Measurements from ENCODE around the gene RRM2. TPM values are rescaled to one million over a fixed set of nuclear protein-coding genes. Genes with fewer than 3 reads are reported as not detected.

The RRM2 gene
- total RNA-seq, 1 donor from 2014 or later, result 79.8 TPM

GRCh38 chr2:10080536-10081304, 41.8 kb upstream of the RRM2 start:
- TF ChIP-seq, protein P1, sequence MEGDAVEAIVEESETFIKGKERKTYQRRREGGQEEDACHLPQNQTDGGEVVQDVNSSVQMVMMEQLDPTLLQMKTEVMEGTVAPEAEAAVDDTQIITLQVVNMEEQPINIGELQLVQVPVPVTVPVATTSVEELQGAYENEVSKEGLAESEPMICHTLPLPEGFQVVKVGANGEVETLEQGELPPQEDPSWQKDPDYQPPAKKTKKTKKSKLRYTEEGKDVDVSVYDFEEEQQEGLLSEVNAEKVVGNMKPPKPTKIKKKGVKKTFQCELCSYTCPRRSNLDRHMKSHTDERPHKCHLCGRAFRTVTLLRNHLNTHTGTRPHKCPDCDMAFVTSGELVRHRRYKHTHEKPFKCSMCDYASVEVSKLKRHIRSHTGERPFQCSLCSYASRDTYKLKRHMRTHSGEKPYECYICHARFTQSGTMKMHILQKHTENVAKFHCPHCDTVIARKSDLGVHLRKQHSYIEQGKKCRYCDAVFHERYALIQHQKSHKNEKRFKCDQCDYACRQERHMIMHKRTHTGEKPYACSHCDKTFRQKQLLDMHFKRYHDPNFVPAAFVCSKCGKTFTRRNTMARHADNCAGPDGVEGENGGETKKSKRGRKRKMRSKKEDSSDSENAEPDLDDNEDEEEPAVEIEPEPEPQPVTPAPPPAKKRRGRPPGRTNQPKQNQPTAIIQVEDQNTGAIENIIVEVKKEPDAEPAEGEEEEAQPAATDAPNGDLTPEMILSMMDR (IDR thresholded peaks at IDR 0.05; ENCODE audit: unreplicated experiment), result no peak
- Mint-ChIP-seq H3K27me3 (peaks cover 45% of the 10 kb centered on the region), H3K36me3 (ENCODE audit: insufficient read depth) (no peaks in the 10 kb centered on the region), H3K27ac (no peak overlapping the region), H3K4me3 (ENCODE audit: low read depth) (peak overlapping the region; percentile 23), H3K9me3 (ENCODE audit: low read depth) (no peaks in the 10 kb centered on the region), H3K4me1 (ENCODE audit: low read depth) (peaks cover 31% of the 10 kb centered on the region)
- no peak for DNase-seq (ENCODE audit: low spot score, unreplicated experiment)

GRCh38 chr2:10083046-10083445, 39.5 kb upstream of the RRM2 start:
- TF ChIP-seq, protein P1 (IDR thresholded peaks at IDR 0.05; ENCODE audit: unreplicated experiment), result no peak
- DNase-seq (ENCODE audit: low spot score, unreplicated experiment), result no peak
- H3K4me3 Mint-ChIP-seq (ENCODE audit: low read depth), result no peak overlapping the region
- H3K9me3 Mint-ChIP-seq (ENCODE audit: low read depth), result no peaks in the 10 kb centered on the region
- no peaks in the 10 kb centered on the region for H3K36me3 Mint-ChIP-seq (ENCODE audit: insufficient read depth)
- H3K27me3 Mint-ChIP-seq, result peaks cover 24% of the 10 kb centered on the region
- H3K27ac Mint-ChIP-seq, result peak overlapping the region; percentile 63
- peaks cover 40% of the 10 kb centered on the region for H3K4me1 Mint-ChIP-seq (ENCODE audit: low read depth)

DNA sequence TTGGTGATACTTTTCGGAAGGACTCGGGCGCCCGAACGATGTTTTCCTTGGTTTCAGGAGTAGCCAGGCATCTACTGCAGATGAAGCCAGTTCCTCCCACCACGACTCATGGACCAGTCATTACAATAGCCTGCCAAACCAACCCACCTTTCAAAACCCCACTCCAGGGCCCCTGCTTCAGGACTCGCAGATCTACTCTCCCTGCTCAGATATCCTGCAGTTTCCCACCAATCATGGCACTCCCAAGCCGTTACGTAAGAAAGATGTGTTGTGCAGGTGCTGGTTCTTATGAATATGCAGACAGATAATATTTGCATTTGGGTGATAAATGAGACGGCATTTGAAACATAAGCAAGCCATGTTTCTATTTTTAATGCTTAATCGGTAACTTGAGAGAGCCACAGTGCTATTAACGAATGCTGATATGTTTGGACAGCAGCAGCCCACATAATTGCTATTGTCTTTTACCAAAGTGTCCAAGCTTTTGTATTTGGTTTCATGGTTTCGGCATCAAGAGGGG, 38.8 kb upstream of the RRM2 start:
- peaks cover 40% of the 10 kb centered on the region for H3K4me1 Mint-ChIP-seq (ENCODE audit: low read depth)
- H3K9me3 Mint-ChIP-seq (ENCODE audit: low read depth), result no peaks in the 10 kb centered on the region
- H3K27ac Mint-ChIP-seq, result no peak overlapping the region
- DNase-seq (ENCODE audit: low spot score, unreplicated experiment), result no peak
- peaks cover 17% of the 10 kb centered on the region for H3K27me3 Mint-ChIP-seq
- TF ChIP-seq, protein P1 (IDR thresholded peaks at IDR 0.05; ENCODE audit: unreplicated experiment), result no peak
- H3K36me3 Mint-ChIP-seq (ENCODE audit: insufficient read depth), result no peaks in the 10 kb centered on the region
- no peak overlapping the region for H3K4me3 Mint-ChIP-seq (ENCODE audit: low read depth)

DNA sequence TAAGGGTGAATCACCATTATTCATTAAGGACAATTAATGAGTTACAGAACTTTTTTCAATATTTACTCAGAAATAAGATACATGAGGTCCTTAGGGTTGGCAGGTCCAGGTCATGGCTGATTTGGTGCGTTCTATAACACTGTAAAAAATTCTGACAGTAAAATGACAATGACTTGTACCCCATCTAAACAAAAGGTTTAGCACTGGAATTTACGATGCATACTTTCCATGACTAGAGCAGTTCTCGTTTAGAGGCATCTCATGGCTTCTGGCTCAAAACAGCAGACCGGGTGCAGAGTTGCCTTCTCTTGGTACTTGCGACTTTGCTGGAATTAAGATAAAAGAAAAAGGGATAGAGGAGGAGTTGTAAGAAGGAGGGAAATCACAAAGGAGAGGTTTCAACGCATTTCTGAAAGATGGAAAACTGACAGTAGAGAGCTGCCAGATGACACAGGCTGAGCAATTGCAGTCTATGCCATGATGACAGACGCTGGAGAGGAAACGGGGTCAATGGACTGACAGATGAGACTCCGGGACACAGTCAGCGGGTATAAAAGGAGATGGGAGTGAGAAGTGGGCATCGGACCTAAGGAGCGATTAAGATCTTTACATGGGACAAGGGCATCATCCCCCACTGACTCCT, 38.2 kb upstream of the RRM2 start:
- Mint-ChIP-seq H3K4me3 (ENCODE audit: low read depth) (no peak overlapping the region), H3K4me1 (ENCODE audit: low read depth) (peaks cover 35% of the 10 kb centered on the region), H3K27ac (peak overlapping the region; percentile 70), H3K9me3 (ENCODE audit: low read depth) (no peaks in the 10 kb centered on the region), H3K27me3 (peaks cover 11% of the 10 kb centered on the region), H3K36me3 (ENCODE audit: insufficient read depth) (no peaks in the 10 kb centered on the region)
- DNase-seq (ENCODE audit: low spot score, unreplicated experiment), result no peak
- TF ChIP-seq, protein P1 (IDR thresholded peaks at IDR 0.05; ENCODE audit: unreplicated experiment), result no peak

- no peak for DNase-seq (ENCODE audit: low spot score, unreplicated experiment)
- TF ChIP-seq, protein P1 (IDR thresholded peaks at IDR 0.05; ENCODE audit: unreplicated experiment), result no peak
- no peak overlapping the region for H3K4me3 Mint-ChIP-seq (ENCODE audit: low read depth)
- H3K9me3 Mint-ChIP-seq (ENCODE audit: low read depth), result no peaks in the 10 kb centered on the region
- no peak overlapping the region for H3K27ac Mint-ChIP-seq
- peaks cover 11% of the 10 kb centered on the region for H3K27me3 Mint-ChIP-seq
- peaks cover 42% of the 10 kb centered on the region for H3K4me1 Mint-ChIP-seq (ENCODE audit: low read depth)
- H3K36me3 Mint-ChIP-seq (ENCODE audit: insufficient read depth), result no peaks in the 10 kb centered on the region
Measured at GRCh38 chr2:10085043-10085667, 37.4 kb upstream of the RRM2 start.
